ENCODE measurements around the gene SKAP2.

The SKAP2 gene

GRCh38 chr7:26655781-26656180 is 208.6 kb downstream of the SKAP2 start:
- no peak overlapping the region for H3K9ac ChIP-seq (ENCODE audit: low read length)
- no peak for DNase-seq
- no peak overlapping the region for H4K12ac ChIP-seq (ENCODE audit: low read depth, low read length)
- no peak overlapping the region for H3K23ac ChIP-seq (ENCODE audit: low read length)
- no peak overlapping the region for H2BK12ac ChIP-seq (ENCODE audit: low read length)
- no peaks in the 10 kb centered on the region for H3K27me3 ChIP-seq (ENCODE audit: insufficient read depth, low read length)
- no peak overlapping the region for H3K4me2 ChIP-seq (ENCODE audit: low read length)
- H3K36me3 ChIP-seq (ENCODE audit: control insufficient read depth in 1 of 2, insufficient read depth in 2 of 2, low read length in 2 of 2), result no peaks in the 10 kb centered on the region
- H3K9me3 ChIP-seq (ENCODE audit: insufficient read depth, low read depth, low read length), result no peaks in the 10 kb centered on the region
- no peak overlapping the region for H3K4ac ChIP-seq (ENCODE audit: low read depth, low read length)
- H3K14ac ChIP-seq (ENCODE audit: low read length), result no peak overlapping the region
- no peak overlapping the region for H3K18ac ChIP-seq (ENCODE audit: low read length)
- no peak overlapping the region for H4K8ac ChIP-seq (ENCODE audit: low read depth, low read length)
- no CpG with 5 or more reads among the region's 2 CpGs for WGBS (ENCODE audit: extremely low coverage, insufficient coverage, insufficient read length)
- H3K4me1 ChIP-seq (ENCODE audit: control insufficient read depth in 1 of 2, insufficient read depth in 2 of 2, low read length in 2 of 2), result no peaks in the 10 kb centered on the region
- no peak overlapping the region for H2BK120ac ChIP-seq (ENCODE audit: insufficient read depth, low read length, poor library complexity)
- H2AK5ac ChIP-seq (ENCODE audit: low read length), result no peak overlapping the region
- H3K79me2 ChIP-seq (ENCODE audit: control insufficient read depth, insufficient read depth, low read length, poor library complexity), result no peaks in the 10 kb centered on the region
- no peak overlapping the region for H2AFZ ChIP-seq (ENCODE audit: insufficient read depth, low read length, poor library complexity)
- no peak overlapping the region for H3K4me3 ChIP-seq (ENCODE audit: low read depth, low read length)
- no peak overlapping the region for H3K27ac ChIP-seq (ENCODE audit: low read depth, low read length)
- H3K79me1 ChIP-seq (ENCODE audit: low read length), result no peaks in the 10 kb centered on the region
- H4K91ac ChIP-seq (ENCODE audit: low read depth, low read length), result no peak overlapping the region
- H2BK5ac ChIP-seq (ENCODE audit: low read depth, low read length, poor library complexity), result no peak overlapping the region

DNA sequence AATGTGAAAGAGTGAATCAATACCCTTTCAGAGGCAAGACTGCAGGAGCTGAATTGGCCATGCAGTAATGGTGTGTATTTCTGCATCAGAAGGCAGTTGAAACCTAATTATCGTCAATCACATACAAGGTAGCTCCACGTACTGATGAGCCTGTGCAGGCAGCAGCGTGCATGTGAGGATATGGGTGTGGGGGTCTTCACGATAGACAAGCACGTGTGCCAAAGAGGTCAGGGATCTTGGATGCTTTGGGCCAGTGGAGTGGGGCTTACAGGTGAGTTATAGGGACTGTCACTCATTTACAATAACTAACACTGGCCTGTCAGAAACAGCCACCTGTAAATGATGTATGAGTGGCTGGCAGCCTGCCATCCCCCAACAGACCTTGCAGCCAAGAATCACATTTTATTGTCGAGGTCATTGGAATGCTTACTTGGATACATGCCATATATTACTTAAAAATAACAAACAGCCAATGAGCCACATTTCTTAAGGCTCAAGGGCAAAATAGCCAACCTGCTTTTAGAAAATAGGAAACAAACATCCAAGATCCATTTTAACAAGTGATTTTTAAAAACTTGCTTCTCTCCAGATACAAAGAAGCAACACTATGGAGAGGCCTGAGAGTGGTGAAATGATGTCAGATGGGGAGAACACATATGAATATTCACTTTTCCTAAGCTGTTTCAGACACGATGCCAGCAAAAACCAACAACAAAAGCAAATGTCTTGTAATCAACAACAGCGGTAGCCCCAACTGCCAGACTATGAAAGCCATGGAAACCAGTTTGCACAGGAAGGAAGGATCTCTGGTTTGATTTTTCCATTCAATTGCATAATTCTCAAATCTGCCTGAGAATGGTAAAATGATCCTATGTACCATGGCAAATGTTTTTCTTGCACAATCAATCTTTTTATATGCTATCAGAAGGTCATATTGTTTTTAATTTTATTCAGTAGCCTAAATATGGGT is 210.7 kb downstream of the SKAP2 start:
- H3K79me2 ChIP-seq (ENCODE audit: control insufficient read depth, insufficient read depth, low read length, poor library complexity), result no peaks in the 10 kb centered on the region
- no peak overlapping the region for H3K4me2 ChIP-seq (ENCODE audit: low read length)
- H3K27ac ChIP-seq (ENCODE audit: low read depth, low read length), result no peak overlapping the region
- DNase-seq, result no peak
- H3K4ac ChIP-seq (ENCODE audit: low read depth, low read length), result no peak overlapping the region
- no peaks in the 10 kb centered on the region for H3K9me3 ChIP-seq (ENCODE audit: insufficient read depth, low read depth, low read length)
- H3K18ac ChIP-seq (ENCODE audit: low read length), result no peak overlapping the region
- H2BK12ac ChIP-seq (ENCODE audit: low read length), result no peak overlapping the region
- no peak overlapping the region for H2AFZ ChIP-seq (ENCODE audit: insufficient read depth, low read length, poor library complexity)
- no peaks in the 10 kb centered on the region for H3K27me3 ChIP-seq (ENCODE audit: insufficient read depth, low read length)
- no peak overlapping the region for H3K4me3 ChIP-seq (ENCODE audit: low read depth, low read length)
- no peaks in the 10 kb centered on the region for H3K4me1 ChIP-seq (ENCODE audit: control insufficient read depth in 1 of 2, insufficient read depth in 2 of 2, low read length in 2 of 2)
- no peaks in the 10 kb centered on the region for H3K36me3 ChIP-seq (ENCODE audit: control insufficient read depth in 1 of 2, insufficient read depth in 2 of 2, low read length in 2 of 2)
- H3K79me1 ChIP-seq (ENCODE audit: low read length), result no peaks in the 10 kb centered on the region
- no peak overlapping the region for H3K9ac ChIP-seq (ENCODE audit: low read length)
- no peak overlapping the region for H2BK120ac ChIP-seq (ENCODE audit: insufficient read depth, low read length, poor library complexity)
- no peak overlapping the region for H3K14ac ChIP-seq (ENCODE audit: low read length)
- no peak overlapping the region for H4K91ac ChIP-seq (ENCODE audit: low read depth, low read length)
- no peak overlapping the region for H4K12ac ChIP-seq (ENCODE audit: low read depth, low read length)
- no peak overlapping the region for H2BK5ac ChIP-seq (ENCODE audit: low read depth, low read length, poor library complexity)
- no CpG with 5 or more reads among the region's 8 CpGs for WGBS (ENCODE audit: extremely low coverage, insufficient coverage, insufficient read length)
- H2AK5ac ChIP-seq (ENCODE audit: low read length), result no peak overlapping the region
- no peak overlapping the region for H4K8ac ChIP-seq (ENCODE audit: low read depth, low read length)
- H3K23ac ChIP-seq (ENCODE audit: low read length), result no peak overlapping the region

DNA sequence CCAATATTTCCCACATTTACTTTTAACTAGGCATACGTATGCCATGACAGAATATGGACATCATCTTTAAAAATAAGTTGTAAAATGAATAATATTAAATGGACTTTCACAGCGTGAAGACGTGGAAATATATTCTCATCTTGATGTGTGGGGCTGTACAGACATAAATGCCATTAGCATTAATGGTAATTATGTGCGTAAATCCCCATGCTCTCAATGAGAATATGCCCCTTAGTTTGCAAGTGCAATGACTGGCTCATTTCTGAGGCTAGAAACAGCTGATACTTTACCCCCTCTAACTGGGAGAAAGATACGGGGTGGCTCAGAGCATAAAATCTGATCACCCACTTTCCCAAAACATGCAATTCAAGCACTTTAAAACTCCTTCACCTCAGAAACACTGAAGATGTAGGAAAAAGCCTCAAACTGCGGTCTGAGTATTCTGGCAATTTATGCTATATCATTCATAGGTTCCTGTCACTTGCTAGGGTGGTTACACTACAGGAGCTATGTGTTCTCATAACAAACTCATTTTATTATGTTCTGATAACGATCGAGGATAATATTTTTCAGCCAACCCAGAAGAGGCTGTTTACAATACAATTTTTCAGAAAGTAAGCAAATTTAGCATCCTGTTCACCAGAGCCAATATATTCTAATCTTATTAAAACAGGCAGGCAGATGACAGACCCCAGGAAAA is 211.8 kb downstream of the SKAP2 start:
- H2AK5ac ChIP-seq (ENCODE audit: low read length), result no peak overlapping the region
- no peak overlapping the region for H3K14ac ChIP-seq (ENCODE audit: low read length)
- no peak overlapping the region for H3K4me2 ChIP-seq (ENCODE audit: low read length)
- no peak overlapping the region for H4K12ac ChIP-seq (ENCODE audit: low read depth, low read length)
- H3K4me3 ChIP-seq (ENCODE audit: low read depth, low read length), result no peak overlapping the region
- no peaks in the 10 kb centered on the region for H3K4me1 ChIP-seq (ENCODE audit: control insufficient read depth in 1 of 2, insufficient read depth in 2 of 2, low read length in 2 of 2)
- H2AFZ ChIP-seq (ENCODE audit: insufficient read depth, low read length, poor library complexity), result no peak overlapping the region
- no CpG with 5 or more reads among the region's 8 CpGs for WGBS (ENCODE audit: extremely low coverage, insufficient coverage, insufficient read length)
- H2BK12ac ChIP-seq (ENCODE audit: low read length), result no peak overlapping the region
- H2BK5ac ChIP-seq (ENCODE audit: low read depth, low read length, poor library complexity), result no peak overlapping the region
- no peaks in the 10 kb centered on the region for H3K27me3 ChIP-seq (ENCODE audit: insufficient read depth, low read length)
- no peaks in the 10 kb centered on the region for H3K79me1 ChIP-seq (ENCODE audit: low read length)
- H4K8ac ChIP-seq (ENCODE audit: low read depth, low read length), result no peak overlapping the region
- H3K18ac ChIP-seq (ENCODE audit: low read length), result no peak overlapping the region
- H3K23ac ChIP-seq (ENCODE audit: low read length), result no peak overlapping the region
- H3K79me2 ChIP-seq (ENCODE audit: control insufficient read depth, insufficient read depth, low read length, poor library complexity), result no peaks in the 10 kb centered on the region
- no peak overlapping the region for H4K91ac ChIP-seq (ENCODE audit: low read depth, low read length)
- H3K9ac ChIP-seq (ENCODE audit: low read length), result no peak overlapping the region
- no peak for DNase-seq
- H2BK120ac ChIP-seq (ENCODE audit: insufficient read depth, low read length, poor library complexity), result no peak overlapping the region
- H3K36me3 ChIP-seq (ENCODE audit: control insufficient read depth in 1 of 2, insufficient read depth in 2 of 2, low read length in 2 of 2), result no peaks in the 10 kb centered on the region
- H3K4ac ChIP-seq (ENCODE audit: low read depth, low read length), result no peak overlapping the region
- no peak overlapping the region for H3K27ac ChIP-seq (ENCODE audit: low read depth, low read length)
- no peaks in the 10 kb centered on the region for H3K9me3 ChIP-seq (ENCODE audit: insufficient read depth, low read depth, low read length)

GRCh38 chr7:26650103-26650502 is 214.3 kb downstream of the SKAP2 start:
- Histone ChIP-seq H3K9me3 (ENCODE audit: insufficient read depth, low read depth, low read length) (no peaks in the 10 kb centered on the region), H2AK5ac (ENCODE audit: low read length) (no peak overlapping the region), H3K14ac (ENCODE audit: low read length) (no peak overlapping the region), H3K23ac (ENCODE audit: low read length) (no peak overlapping the region), H3K4me2 (ENCODE audit: low read length) (no peak overlapping the region), H2AFZ (ENCODE audit: insufficient read depth, low read length, poor library complexity) (no peak overlapping the region), H3K4ac (ENCODE audit: low read depth, low read length) (no peak overlapping the region), H3K27ac (ENCODE audit: low read depth, low read length) (no peak overlapping the region), H3K27me3 (ENCODE audit: insufficient read depth, low read length) (no peaks in the 10 kb centered on the region), H4K91ac (ENCODE audit: low read depth, low read length) (no peak overlapping the region), H3K79me1 (ENCODE audit: low read length) (no peaks in the 10 kb centered on the region), H4K12ac (ENCODE audit: low read depth, low read length) (no peak overlapping the region), H2BK12ac (ENCODE audit: low read length) (no peak overlapping the region), H4K8ac (ENCODE audit: low read depth, low read length) (no peak overlapping the region), H3K36me3 (ENCODE audit: control insufficient read depth in 1 of 2, insufficient read depth in 2 of 2, low read length in 2 of 2) (no peaks in the 10 kb centered on the region), H2BK5ac (ENCODE audit: low read depth, low read length, poor library complexity) (no peak overlapping the region), H3K79me2 (ENCODE audit: control insufficient read depth, insufficient read depth, low read length, poor library complexity) (no peaks in the 10 kb centered on the region), H3K18ac (ENCODE audit: low read length) (no peak overlapping the region), H3K4me3 (ENCODE audit: low read depth, low read length) (no peak overlapping the region), H2BK120ac (ENCODE audit: insufficient read depth, low read length, poor library complexity) (no peak overlapping the region), H3K9ac (ENCODE audit: low read length) (no peak overlapping the region), H3K4me1 (ENCODE audit: control insufficient read depth in 1 of 2, insufficient read depth in 2 of 2, low read length in 2 of 2) (no peaks in the 10 kb centered on the region)
- no CpG with 5 or more reads among the region's 2 CpGs for WGBS (ENCODE audit: extremely low coverage, insufficient coverage, insufficient read length)
- DNase-seq, result no peak
